Astrocyte (in vitro differentiated cells and primary cell): ENCODE data around the gene RPH3AL. TPM values are rescaled to one million over a fixed set of nuclear protein-coding genes. Genes with fewer than 3 reads are reported as not detected.
A peak's percentile ranks its signal among the peaks of the same experiment; 100 is the strongest.

ENCODE experiments used
- DNase-seq: peaks from one replicate; pipeline ENCODE4 v3.0.0-alpha.2; 2010; ENCODE audit warnings: low read depth
- FAIRE-seq: peaks from 2 replicates; lab custom pipeline; 2011; peaks lifted over from hg19 to GRCh38; lab: Jason Lieb, UNC
- H2AFZ ChIP-seq: 2 replicates; pipeline ENCODE4 v1.6.0; 2012; ENCODE audit warnings: low read depth, low read length, inconsistent platforms
- H3K27ac ChIP-seq: 2 replicates; pipeline ENCODE4 v1.5.1; 2011; ENCODE audit warnings: low read depth, low read length, inconsistent platforms
- H3K27me3 ChIP-seq: 2 replicates; pipeline ENCODE4 v1.6.0; 2011; ENCODE audit warnings: low read length, inconsistent platforms; ENCODE audit not compliant: insufficient read depth
- H3K36me3 ChIP-seq: 2 replicates; pipeline ENCODE4 v1.5.1; 2011; ENCODE audit warnings: low read length, inconsistent platforms; ENCODE audit not compliant: insufficient read depth
- H3K4me1 ChIP-seq: 2 replicates; pipeline ENCODE4 v1.5.1; 2011; ENCODE audit warnings: low read length, inconsistent platforms; ENCODE audit not compliant: insufficient read depth
- H3K4me2 ChIP-seq: 2 replicates; pipeline ENCODE4 v1.6.0; 2012; ENCODE audit warnings: low read length, inconsistent platforms
- H3K4me3 ChIP-seq: 2 replicates; pipeline ENCODE4 v1.5.1; 2011; ENCODE audit warnings: low read depth, mild to moderate bottlenecking, low read length, inconsistent platforms; ENCODE audit not compliant: insufficient read depth
- H3K79me2 ChIP-seq: 2 replicates; pipeline ENCODE4 v1.6.0; 2012; ENCODE audit warnings: mild to moderate bottlenecking, low read length, inconsistent platforms; ENCODE audit not compliant: insufficient read depth
- H3K9ac ChIP-seq: 2 replicates; pipeline ENCODE4 v1.6.0; 2012; ENCODE audit warnings: mild to moderate bottlenecking, low read length, inconsistent platforms
- H3K9me3 ChIP-seq: 2 replicates; pipeline ENCODE4 v1.5.1; 2012; ENCODE audit warnings: low read depth, mild to moderate bottlenecking, low read length, inconsistent platforms; ENCODE audit not compliant: insufficient read depth
- H4K20me1 ChIP-seq: 2 replicates; pipeline ENCODE4 v1.6.0; 2012; ENCODE audit warnings: low read length, inconsistent platforms; ENCODE audit not compliant: insufficient read depth
- H3K27ac Mint-ChIP-seq: one replicate; pipeline ENCODE4 v1.8.0; 2021; ENCODE audit warnings: mild to moderate bottlenecking, mixed read lengths; ENCODE audit not compliant: unreplicated experiment
- H3K27me3 Mint-ChIP-seq: one replicate; pipeline ENCODE4 v1.8.0; 2021; ENCODE audit warnings: low read depth, mixed read lengths; ENCODE audit not compliant: unreplicated experiment
- H3K36me3 Mint-ChIP-seq: one replicate; pipeline ENCODE4 v1.8.0; 2021; ENCODE audit warnings: low read depth, mixed read lengths; ENCODE audit not compliant: unreplicated experiment
- H3K4me1 Mint-ChIP-seq: one replicate; pipeline ENCODE4 v1.8.0; 2021; ENCODE audit warnings: low read depth, mixed read lengths; ENCODE audit not compliant: unreplicated experiment
- H3K4me3 Mint-ChIP-seq: one replicate; pipeline ENCODE4 v1.8.0; 2021; ENCODE audit warnings: mild to moderate bottlenecking, moderate library complexity, mixed read lengths; ENCODE audit not compliant: unreplicated experiment
- H3K9me3 Mint-ChIP-seq: one replicate; pipeline ENCODE4 v1.8.0; 2021; ENCODE audit warnings: mild to moderate bottlenecking, mixed read lengths; ENCODE audit not compliant: unreplicated experiment
- EZH2 ChIP-seq: IDR thresholded peaks from 2 replicates; pipeline ENCODE4 v1.6.1; 2012; ENCODE audit warnings: mild to moderate bottlenecking, low read length, inconsistent platforms; ENCODE audit not compliant: insufficient read depth
- total RNA-seq: library from RNA; stranded (reverse); gene quantifications from 2 replicates; pipeline ENCODE4 v1.2.1, GENCODE V29; 2021
- TF ChIP-seq, protein P1 (sequence below): IDR thresholded peaks from 2 replicates; pipeline ENCODE4 v1.5.1; 2011; ENCODE audit warnings: low read depth, mild to moderate bottlenecking, inconsistent platforms, low read length, moderate library complexity; ENCODE audit not compliant: insufficient read depth

Gene RPH3AL
- total RNA-seq, 1 donor from 2014 or later: 3.7 TPM

- no peaks in the 10 kb centered on the region for H3K36me3 ChIP-seq
- H4K20me1 ChIP-seq: no peaks in the 10 kb centered on the region
- H3K4me2 ChIP-seq: no peak overlapping the region
- H3K27ac ChIP-seq: no peak overlapping the region
- FAIRE-seq (no peak), DNase-seq (no peak)
- H3K4me1 Mint-ChIP-seq: peaks cover 3% of the 10 kb centered on the region
- no peak overlapping the region for H3K9ac ChIP-seq
- no peak overlapping the region for H2AFZ ChIP-seq
- H3K36me3 Mint-ChIP-seq: no peaks in the 10 kb centered on the region
- no peaks in the 10 kb centered on the region for H3K9me3 ChIP-seq
- H3K4me1 ChIP-seq: peaks cover 2% of the 10 kb centered on the region
- H3K27ac Mint-ChIP-seq: no peak overlapping the region
- H3K27me3 ChIP-seq: peaks cover 4% of the 10 kb centered on the region
- peaks cover 5% of the 10 kb centered on the region for H3K9me3 Mint-ChIP-seq
- no peak overlapping the region for H3K4me3 Mint-ChIP-seq
- H3K27me3 Mint-ChIP-seq: peaks cover 12% of the 10 kb centered on the region
- no peak overlapping the region for H3K4me3 ChIP-seq
- TF ChIP-seq, protein P1, sequence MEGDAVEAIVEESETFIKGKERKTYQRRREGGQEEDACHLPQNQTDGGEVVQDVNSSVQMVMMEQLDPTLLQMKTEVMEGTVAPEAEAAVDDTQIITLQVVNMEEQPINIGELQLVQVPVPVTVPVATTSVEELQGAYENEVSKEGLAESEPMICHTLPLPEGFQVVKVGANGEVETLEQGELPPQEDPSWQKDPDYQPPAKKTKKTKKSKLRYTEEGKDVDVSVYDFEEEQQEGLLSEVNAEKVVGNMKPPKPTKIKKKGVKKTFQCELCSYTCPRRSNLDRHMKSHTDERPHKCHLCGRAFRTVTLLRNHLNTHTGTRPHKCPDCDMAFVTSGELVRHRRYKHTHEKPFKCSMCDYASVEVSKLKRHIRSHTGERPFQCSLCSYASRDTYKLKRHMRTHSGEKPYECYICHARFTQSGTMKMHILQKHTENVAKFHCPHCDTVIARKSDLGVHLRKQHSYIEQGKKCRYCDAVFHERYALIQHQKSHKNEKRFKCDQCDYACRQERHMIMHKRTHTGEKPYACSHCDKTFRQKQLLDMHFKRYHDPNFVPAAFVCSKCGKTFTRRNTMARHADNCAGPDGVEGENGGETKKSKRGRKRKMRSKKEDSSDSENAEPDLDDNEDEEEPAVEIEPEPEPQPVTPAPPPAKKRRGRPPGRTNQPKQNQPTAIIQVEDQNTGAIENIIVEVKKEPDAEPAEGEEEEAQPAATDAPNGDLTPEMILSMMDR: no peak
- TF ChIP-seq EZH2: no peak
- H3K79me2 ChIP-seq: no peaks in the 10 kb centered on the region
These were observed 24.6 kb upstream of the RPH3AL start for GRCh38 chr17:376936-377863.

DNA sequence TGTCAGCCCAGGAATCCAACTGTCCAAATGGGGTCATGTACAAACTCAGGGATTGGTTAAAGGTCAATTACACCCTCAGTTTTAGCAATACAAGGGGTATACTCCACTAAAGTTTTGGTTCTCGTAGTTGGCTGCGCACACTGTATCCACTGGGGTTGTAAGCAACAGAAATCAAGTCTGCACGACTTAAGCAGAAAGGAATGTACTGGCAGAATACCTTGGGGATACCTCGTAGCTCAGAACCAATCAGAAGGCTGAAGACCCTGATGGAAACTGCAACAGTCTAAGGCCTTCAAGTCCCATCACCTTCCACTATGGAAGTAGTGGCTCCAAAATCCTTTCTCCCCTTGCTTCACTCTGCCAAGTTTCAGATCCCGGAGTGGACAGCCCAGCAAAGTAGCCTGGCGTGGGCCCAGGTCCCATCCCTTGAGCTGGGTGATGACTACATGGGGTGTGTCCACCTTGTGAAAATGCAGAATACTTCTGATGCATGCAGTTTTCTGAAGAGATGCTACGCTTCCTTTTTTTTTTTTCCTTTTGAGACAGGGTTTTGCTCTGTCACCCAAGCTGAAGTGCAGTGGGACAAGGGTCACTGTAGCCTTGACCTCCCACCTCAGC lies 21.1 kb upstream of the RPH3AL start:
- H3K27me3 ChIP-seq: peaks cover 3% of the 10 kb centered on the region
- H3K27ac Mint-ChIP-seq: peak overlapping the region; percentile 34
- no peaks in the 10 kb centered on the region for H3K79me2 ChIP-seq
- no peak overlapping the region for H3K4me3 ChIP-seq
- H3K27ac ChIP-seq: no peak overlapping the region
- TF ChIP-seq, protein P1: no peak
- no peak for TF ChIP-seq EZH2
- H3K4me1 ChIP-seq: no peaks in the 10 kb centered on the region
- H3K9me3 ChIP-seq: peaks cover under 1% of the 10 kb centered on the region
- H3K4me3 Mint-ChIP-seq: no peak overlapping the region
- H3K36me3 Mint-ChIP-seq: no peaks in the 10 kb centered on the region
- peaks cover 10% of the 10 kb centered on the region for H3K9me3 Mint-ChIP-seq
- H3K27me3 Mint-ChIP-seq: peaks cover 6% of the 10 kb centered on the region
- H3K36me3 ChIP-seq: no peaks in the 10 kb centered on the region
- DNase-seq (no peak), FAIRE-seq (no peak)
- no peak overlapping the region for H2AFZ ChIP-seq
- H3K4me2 ChIP-seq: no peak overlapping the region
- H3K9ac ChIP-seq: no peak overlapping the region
- H3K4me1 Mint-ChIP-seq: peaks cover 3% of the 10 kb centered on the region
- no peaks in the 10 kb centered on the region for H4K20me1 ChIP-seq
